KOPT-K1 (cell line): ENCODE data around the gene KCND3.
"Not testable (repeated sequence)": the region's sequence is repeated elsewhere in the genome, so short reads cannot be mapped to it uniquely, and the experiment has no call there.

Experiments
- H3K27ac ChIP-seq: fragments of 200-600 bp; sonication (generic); 2 replicates; pipeline ENCODE4 v1.5.1; 2016; ENCODE audit warnings: antibody characterized with exemption, mild to moderate bottlenecking, low read depth, low read length; ENCODE audit not compliant: poor library complexity, severe bottlenecking
- H3K36me3 ChIP-seq: fragments of 200-600 bp; sonication (generic); 2 replicates; pipeline ENCODE4 v1.5.1; 2017; ENCODE audit warnings: antibody characterized with exemption, mild to moderate bottlenecking, low read length, moderate library complexity; ENCODE audit not compliant: insufficient read depth
- H3K9me3 ChIP-seq: fragments of 200-600 bp; sonication (generic); 2 replicates; pipeline ENCODE4 v1.5.1; 2017; ENCODE audit warnings: antibody characterized with exemption, low read length, mild to moderate bottlenecking; ENCODE audit not compliant: insufficient read depth, poor library complexity, severe bottlenecking

The KCND3 gene

DNA sequence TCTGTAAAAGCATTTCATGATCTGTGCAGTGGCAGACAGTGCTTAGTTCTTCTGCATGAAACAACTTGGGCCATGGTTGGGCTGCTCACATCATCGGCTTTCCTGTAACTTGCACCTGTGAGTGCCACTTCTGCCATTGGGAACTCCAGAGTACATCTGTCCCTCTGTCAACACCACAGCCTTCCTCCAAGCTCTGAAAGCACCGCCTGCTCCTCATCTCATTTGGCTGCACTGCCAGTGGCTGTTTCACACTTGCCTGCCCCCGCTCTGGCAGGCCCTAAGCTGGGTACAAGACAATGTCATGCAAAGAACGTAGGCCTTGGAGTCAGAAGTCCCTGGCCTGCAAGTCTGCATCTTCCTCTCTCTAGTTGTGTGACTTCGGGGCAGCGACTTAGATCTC lies 187.4 kb downstream of the KCND3 start:
- H3K36me3 ChIP-seq = no peaks in the 10 kb centered on the region
- H3K9me3 ChIP-seq = no peaks in the 10 kb centered on the region
- H3K27ac ChIP-seq = no peak overlapping the region

DNA sequence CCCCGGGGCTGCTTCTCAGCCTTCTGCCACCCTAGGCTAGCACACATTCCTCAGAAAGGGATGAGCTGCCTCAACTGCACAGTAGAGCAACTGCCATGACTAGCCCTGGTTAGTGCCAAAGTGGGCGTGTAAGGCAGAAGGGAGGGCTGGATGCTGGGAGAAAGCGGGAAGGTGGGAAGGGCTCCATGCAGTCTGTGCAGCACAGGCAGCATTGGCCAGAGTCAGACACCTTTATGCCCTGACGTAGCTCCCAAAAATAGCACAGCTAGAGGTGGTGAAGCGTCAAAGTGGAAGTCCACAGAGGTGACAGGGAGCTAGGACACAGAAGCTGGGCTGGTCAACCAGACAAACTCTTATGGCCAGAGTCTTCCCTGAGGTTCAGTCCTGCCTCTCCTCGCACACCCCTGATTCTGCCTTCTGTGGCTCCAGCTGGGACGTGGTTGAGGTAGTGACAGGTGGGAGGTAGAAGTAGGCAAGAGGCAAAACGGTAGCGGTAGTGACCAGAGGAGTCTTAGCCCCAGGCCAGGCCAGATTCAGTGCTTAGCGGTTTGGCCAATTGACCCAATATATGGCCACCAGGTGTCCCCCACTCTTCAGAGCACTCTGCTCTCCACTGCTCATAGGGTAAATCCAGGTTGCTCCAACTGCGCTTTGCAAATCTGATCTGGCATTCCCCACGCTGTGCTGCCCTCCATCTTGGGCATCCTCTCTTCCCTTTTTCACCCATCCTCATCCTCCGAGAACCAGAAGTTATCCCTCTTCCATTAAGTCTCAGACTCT lies 188.2 kb downstream of the KCND3 start:
- Histone ChIP-seq H3K9me3 (no peaks in the 10 kb centered on the region), H3K27ac (no peak overlapping the region), H3K36me3 (no peaks in the 10 kb centered on the region)

DNA sequence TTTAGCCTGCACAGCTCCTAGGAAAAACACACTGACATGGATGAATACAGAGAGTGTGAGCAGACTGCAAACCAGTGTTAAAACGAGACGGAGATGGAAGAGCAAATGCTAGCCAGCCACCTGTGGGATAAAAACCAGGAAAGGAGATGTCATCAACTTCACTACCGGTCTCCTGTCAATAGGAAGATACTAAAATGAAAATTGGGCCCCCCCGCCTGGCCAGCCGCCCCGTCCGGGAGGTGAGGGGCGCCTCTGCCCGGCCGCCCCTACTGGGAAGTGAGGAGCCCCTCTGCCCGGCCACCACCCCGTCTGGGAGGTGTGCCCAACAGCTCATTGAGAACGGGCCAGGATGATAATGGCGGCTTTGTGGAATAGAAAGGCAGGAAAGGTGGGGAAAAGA lies 189.7 kb downstream of the KCND3 start:
- not testable (repeated sequence) for H3K27ac ChIP-seq, H3K36me3 ChIP-seq, H3K9me3 ChIP-seq

DNA sequence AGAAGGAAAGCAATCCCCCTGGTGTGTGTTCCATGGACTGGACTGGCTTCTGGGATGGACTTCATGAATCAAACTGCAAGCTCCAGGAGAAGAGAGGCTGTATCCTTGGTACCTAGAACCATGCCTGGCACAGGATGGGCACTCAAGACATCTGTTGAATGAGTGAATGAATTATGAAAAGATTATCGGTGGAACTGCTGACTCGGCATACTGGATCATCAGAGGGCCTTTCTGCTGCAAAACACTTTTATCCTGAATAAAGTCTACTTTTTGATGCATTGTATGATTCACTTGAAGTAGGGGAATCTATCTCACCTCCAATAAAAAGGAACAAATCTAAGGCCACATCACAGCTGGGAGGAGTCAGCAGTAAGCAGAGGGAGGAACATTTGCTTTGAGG lies 190.9 kb downstream of the KCND3 start:
- H3K27ac ChIP-seq = no peak overlapping the region
- H3K9me3 ChIP-seq = no peaks in the 10 kb centered on the region
- no peaks in the 10 kb centered on the region for H3K36me3 ChIP-seq

DNA sequence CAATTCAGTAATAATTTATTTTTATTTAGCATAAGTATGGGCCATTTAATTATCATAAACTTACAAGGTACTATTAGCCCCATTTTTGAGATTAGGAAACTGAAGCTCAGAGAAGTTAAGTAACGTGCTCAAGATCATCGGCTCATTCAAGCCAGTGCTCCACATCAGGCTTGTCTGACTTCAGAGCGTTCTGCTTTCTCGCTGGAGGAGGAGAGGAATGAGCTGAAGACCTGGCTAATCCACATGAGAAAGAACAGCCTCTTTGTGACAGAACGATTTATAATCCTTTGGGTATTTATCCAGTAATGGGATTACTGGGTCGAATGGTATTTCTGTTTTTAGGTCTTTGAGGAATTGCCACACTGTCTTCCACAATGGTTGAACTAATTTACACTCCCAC lies 194.1 kb downstream of the KCND3 start:
- H3K9me3 ChIP-seq = no peaks in the 10 kb centered on the region
- no peak overlapping the region for H3K27ac ChIP-seq
- H3K36me3 ChIP-seq = no peaks in the 10 kb centered on the region

DNA sequence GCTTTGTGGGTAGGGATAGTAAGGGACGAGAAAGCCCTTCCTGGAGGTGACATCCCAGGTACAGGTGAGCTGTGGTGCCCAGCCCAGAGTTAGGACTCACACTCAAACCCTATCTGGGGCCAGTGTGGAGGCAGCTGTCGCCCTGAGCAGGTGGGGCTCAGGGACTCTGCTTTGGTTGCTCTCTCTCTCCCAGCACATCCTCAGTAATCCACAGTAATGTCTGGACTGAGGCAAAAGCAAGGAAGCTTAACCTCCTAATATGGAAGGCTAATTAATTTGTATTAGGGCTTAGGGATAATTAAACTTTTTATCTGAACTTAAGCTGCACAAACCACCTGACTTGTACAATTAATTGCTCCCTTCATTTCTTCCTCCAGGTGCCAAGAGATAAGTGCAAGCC lies 195.5 kb downstream of the KCND3 start:
- H3K36me3 ChIP-seq = no peaks in the 10 kb centered on the region
- H3K27ac ChIP-seq = no peak overlapping the region
- no peaks in the 10 kb centered on the region for H3K9me3 ChIP-seq

DNA sequence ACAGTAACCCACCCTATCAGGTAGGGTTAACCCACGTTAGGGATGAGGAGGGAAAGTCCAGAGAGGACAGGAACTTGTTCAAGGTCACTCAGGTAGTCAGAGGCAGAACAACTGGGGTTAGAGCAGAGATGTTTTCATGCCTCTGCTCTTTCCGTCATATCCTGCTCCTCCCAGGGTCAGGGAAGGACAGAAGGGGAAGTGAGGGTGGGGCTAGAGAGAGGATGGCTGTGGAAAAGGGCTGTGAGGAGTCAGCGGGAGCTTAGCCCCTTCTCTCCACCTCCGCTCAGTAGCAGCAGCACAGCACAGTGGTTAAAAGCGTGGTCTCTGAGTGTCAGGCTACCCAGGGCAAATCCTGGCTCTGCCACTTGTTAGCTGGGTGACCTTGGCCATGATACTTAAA lies 197.2 kb downstream of the KCND3 start:
- H3K27ac ChIP-seq = no peak overlapping the region
- no peaks in the 10 kb centered on the region for H3K36me3 ChIP-seq
- H3K9me3 ChIP-seq = no peaks in the 10 kb centered on the region

DNA sequence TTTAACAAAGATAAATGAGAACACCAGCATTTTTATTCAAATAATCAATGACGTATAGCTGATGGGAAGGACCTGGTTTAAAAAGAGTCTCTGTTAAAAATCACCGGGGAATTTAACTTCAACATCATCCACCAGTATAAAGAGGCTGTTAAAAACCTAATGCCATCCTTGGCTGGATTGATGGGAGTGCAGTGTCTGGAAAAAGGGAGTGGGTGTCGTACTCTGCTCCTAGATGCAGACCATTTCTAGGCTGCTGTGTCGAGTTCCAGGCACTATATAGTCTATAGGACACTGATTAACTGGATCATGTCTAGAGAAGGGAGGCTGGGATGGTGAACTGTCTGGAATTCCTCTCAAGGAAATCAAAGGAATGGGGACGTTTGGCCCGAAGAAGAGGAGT lies 197.7 kb downstream of the KCND3 start:
- Histone ChIP-seq H3K27ac (no peak overlapping the region), H3K9me3 (no peaks in the 10 kb centered on the region), H3K36me3 (no peaks in the 10 kb centered on the region)

DNA sequence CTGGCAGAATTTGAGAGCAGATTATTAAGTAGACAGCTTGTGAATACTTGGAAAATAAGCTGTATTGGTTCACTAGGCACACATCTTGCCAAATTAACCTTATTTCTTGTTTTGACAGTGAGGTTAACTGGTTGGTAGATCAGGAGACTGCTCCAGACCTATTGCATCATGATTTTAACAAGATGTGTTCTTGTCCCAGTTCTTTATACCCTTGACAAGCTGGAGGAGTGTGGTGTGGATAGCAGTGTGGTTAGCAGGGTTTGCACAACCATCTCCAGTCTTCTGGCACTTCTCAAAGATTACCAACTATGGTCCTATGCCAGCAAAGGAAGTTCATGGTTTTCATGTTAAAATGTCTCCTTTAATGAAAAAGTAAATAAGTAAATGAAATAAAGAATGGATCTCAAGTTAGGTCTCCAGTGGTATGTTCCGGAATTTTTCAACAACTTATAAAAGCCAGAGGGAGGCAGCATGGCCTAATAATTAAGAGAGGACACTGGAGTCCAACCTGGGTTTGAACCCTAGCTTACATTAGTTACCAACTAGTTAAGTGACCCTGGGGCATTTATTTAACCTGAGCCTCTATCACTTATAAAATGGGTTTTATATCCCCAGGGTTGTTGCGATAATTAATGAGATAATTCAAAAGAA lies 199.7 kb downstream of the KCND3 start:
- H3K36me3 ChIP-seq = no peaks in the 10 kb centered on the region
- no peaks in the 10 kb centered on the region for H3K9me3 ChIP-seq
- H3K27ac ChIP-seq = no peak overlapping the region

DNA sequence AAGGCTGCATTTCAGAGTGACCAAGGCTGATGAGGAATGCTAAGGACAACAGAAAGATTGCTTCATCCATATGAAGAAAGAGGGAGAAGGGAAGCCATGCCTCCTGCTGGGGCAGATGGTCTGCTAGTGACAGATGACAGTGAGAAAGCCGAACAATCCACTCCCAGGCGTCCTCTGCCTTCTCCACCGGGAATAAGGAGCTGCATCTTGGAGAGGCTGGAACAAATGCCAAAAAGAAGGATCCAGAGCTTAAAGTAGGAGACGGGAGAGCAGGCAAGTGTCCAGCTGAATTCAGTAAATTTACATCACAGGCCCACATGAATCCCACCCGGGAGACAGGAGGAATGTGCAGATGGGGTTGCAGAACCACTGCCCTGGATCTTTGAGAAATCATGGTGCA lies 200.3 kb downstream of the KCND3 start:
- no peaks in the 10 kb centered on the region for H3K36me3 ChIP-seq
- no peak overlapping the region for H3K27ac ChIP-seq
- no peaks in the 10 kb centered on the region for H3K9me3 ChIP-seq

DNA sequence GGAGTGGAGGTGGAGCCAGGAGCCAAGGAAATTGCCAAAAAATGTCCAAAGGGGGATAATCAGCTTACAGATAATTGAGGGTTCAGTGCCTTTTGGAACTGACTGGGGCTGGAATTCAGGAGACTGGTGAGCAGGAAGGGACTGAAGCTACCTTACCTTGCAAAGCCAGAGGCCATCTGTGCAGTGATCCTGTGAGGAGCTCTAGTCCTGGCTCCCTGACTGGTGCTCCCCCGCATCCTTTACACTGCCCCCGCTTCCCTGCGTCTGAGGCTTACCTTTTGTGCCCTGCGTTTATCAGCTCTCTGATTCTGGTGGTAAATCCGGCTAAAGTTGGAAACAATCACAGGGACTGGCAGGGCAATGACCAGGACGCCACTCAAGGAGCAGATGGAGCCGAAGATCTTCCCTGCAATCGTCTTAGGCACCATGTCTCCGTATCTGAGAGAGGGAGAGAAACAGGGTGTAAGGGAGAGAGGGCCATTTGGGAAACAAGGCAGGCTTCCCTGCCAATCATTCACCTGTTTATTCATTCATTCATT lies 202.7 kb downstream of the KCND3 start:
- no peaks in the 10 kb centered on the region for H3K9me3 ChIP-seq
- H3K36me3 ChIP-seq = no peaks in the 10 kb centered on the region
- no peak overlapping the region for H3K27ac ChIP-seq

DNA sequence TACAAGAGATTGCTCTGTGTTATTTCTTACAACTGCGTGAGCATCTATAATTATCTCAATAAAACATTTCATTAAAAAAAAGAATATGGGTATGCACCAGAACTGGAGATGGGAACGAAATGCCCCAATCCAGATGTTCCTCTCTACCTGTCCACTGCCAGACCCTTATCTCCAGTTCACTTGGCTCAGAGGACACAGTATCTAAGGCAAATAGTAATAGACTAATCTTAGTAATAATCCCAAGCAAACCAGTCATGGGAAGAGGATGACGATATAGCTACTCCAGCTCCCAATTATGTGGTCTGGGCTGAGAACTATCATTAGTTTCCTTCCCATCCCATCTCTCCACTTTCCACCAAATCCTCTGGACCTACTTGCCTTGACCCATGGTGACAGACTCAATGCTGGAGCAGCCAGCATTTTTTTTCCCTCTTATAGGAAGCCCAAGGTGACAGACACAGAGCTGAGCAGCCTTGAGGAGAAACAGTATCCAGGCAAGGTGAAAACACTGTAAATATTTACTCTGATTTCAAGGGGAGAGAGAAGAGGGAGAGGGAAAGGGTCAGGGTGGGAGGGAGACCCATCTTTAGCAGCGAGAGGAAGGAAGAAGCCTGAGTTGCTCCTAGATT lies 205.1 kb downstream of the KCND3 start:
- Histone ChIP-seq H3K36me3 (no peaks in the 10 kb centered on the region), H3K9me3 (no peaks in the 10 kb centered on the region), H3K27ac (no peak overlapping the region)

DNA sequence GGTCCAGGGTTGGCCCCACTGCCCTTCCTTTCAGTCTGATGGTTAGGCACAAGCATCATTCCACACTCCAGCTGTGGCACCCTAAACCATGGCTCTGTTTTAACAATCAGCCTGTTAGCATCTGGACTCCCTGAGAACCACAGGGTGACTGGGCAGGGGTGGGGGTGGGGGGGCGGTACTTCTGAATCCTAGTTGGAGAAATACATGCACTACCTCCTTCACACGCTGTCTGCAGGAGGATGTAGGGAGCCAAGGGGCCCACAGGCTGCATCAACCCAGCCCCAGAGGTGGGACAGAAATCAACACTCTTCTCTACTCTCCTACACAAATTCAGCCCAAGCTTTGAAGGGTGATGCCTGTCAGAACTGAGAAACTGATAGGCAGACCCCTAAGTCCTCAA lies 209.9 kb downstream of the KCND3 start:
- H3K9me3 ChIP-seq = no peaks in the 10 kb centered on the region
- H3K36me3 ChIP-seq = no peaks in the 10 kb centered on the region
- no peak overlapping the region for H3K27ac ChIP-seq

DNA sequence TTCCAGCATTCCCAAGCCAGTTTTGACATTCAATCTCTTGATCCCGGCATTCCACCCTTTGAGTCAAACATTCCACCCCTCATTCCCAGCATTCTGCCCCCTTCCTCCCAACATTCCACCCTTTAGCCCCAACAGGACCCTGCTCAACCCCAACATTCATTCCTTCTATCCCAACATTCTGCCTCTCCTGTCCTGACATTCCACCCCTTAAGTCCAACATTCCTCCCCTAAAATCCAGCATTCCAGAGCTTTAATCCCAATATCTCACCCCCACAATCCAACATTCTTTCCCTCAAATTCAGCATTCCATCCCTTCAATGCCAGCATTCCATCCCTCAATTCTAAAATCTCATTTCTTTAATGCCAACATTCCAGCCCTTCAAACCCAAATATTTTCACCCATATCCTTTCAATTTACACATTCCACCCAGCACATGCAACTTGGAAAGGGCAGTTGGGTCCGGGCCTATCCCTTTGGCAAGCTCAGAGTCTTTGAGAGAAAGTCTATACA lies 210.9 kb downstream of the KCND3 start:
- Histone ChIP-seq H3K9me3 (no peaks in the 10 kb centered on the region), H3K27ac (no peak overlapping the region), H3K36me3 (no peaks in the 10 kb centered on the region)

DNA sequence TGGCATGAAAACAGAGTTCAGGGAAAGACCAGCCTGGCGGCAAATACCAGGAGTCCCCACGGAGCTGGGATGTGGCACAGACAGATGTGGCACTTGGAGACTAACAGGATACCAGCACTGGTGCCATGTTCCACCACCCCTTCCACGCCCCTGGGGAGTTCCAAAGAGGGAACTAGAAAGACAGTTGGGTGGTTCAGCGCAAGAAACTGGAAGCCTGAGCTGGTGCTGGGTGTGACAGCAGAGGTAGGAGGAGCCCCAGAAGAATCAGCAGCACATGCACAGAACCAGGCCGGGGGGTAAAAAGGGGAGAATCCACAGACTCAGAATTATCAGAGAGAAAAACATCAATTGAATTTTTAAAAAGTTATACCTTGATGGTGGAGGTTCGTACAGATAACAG lies 211.4 kb downstream of the KCND3 start:
- Histone ChIP-seq H3K9me3 (no peaks in the 10 kb centered on the region), H3K27ac (no peak overlapping the region), H3K36me3 (no peaks in the 10 kb centered on the region)
